GM19452 (cell line): ENCODE data around the gene PCSK6.
"Not testable (repeated sequence)": the region's sequence is repeated elsewhere in the genome, so short reads cannot be mapped to it uniquely, and the experiment has no call there.

ENCODE experiments used
- ATAC-seq: cut with Tn5 transposase; IDR thresholded peaks from one replicate; pipeline ENCODE4 v1.9.1; 2021; ENCODE audit not compliant: unreplicated experiment

Gene PCSK6

GRCh38 chr15:101463696-101464095 is 25.8 kb downstream of the PCSK6 start:
- not testable (repeated sequence) for ATAC-seq

- no peak for ATAC-seq
Observed at GRCh38 chr15:101463270-101463669, 26.2 kb downstream of the PCSK6 start.

- ATAC-seq, result no peak
Observed at GRCh38 chr15:101461097-101461496, 28.4 kb downstream of the PCSK6 start.

GRCh38 chr15:101459579-101460300 is 29.8 kb downstream of the PCSK6 start:
- no peak for ATAC-seq

- ATAC-seq, result no peak
Observed at GRCh38 chr15:101458908-101459578, 30.5 kb downstream of the PCSK6 start.

- ATAC-seq, result no peak
Observed at GRCh38 chr15:101458158-101458900, 31.2 kb downstream of the PCSK6 start.

- no peak for ATAC-seq
Observed at GRCh38 chr15:101457696-101458095, 31.8 kb downstream of the PCSK6 start.

- ATAC-seq, result no peak
Observed at GRCh38 chr15:101456057-101456739, 33.3 kb downstream of the PCSK6 start.

GRCh38 chr15:101455291-101456025 is 34.0 kb downstream of the PCSK6 start:
- ATAC-seq, result no peak

GRCh38 chr15:101454781-101455180 is 34.7 kb downstream of the PCSK6 start:
- not testable (repeated sequence) for ATAC-seq

- no peak for ATAC-seq
Observed at GRCh38 chr15:101454365-101454764, 35.1 kb downstream of the PCSK6 start.

GRCh38 chr15:101453123-101454120 is 36.1 kb downstream of the PCSK6 start:
- ATAC-seq, result no peak

- no peak for ATAC-seq
Observed at GRCh38 chr15:101452572-101452971, 36.9 kb downstream of the PCSK6 start.

- ATAC-seq, result no peak
Observed at GRCh38 chr15:101451846-101452245, 37.7 kb downstream of the PCSK6 start.

- no peak for ATAC-seq
Observed at GRCh38 chr15:101451266-101451799, 38.2 kb downstream of the PCSK6 start.

- ATAC-seq, result no peak
Observed at GRCh38 chr15:101450403-101451265, 38.9 kb downstream of the PCSK6 start.

GRCh38 chr15:101449471-101450402 is 39.8 kb downstream of the PCSK6 start:
- ATAC-seq, result no peak
